ENCODE data around the gene TSSK6.

The TSSK6 gene

GRCh38 chr19:19530889-19531288 lies 15.5 kb upstream of the TSSK6 start:
- no peak for DNase-seq (ENCODE audit: low read depth)

GRCh38 chr19:19530423-19530804 lies 15.1 kb upstream of the TSSK6 start:
- no peak for DNase-seq (ENCODE audit: low read depth)

GRCh38 chr19:19529783-19530422 lies 14.6 kb upstream of the TSSK6 start:
- DNase-seq (ENCODE audit: low read depth) = no peak

- DNase-seq (ENCODE audit: low read depth) = no peak
Observed at GRCh38 chr19:19528721-19529490, 13.6 kb upstream of the TSSK6 start, which contains the start of gene YJEFN3. Gene YJEFN3 (plus strand): TSS chr19:19528911. CDS start chr19:19528933, 22 bp downstream.

GRCh38 chr19:19527674-19528625 lies 12.6 kb upstream of the TSSK6 start:
- no peak for DNase-seq (ENCODE audit: low read depth)

- no peak for DNase-seq (ENCODE audit: low read depth)
Observed at GRCh38 chr19:19527371-19527656, 12.0 kb upstream of the TSSK6 start.

- no peak for DNase-seq (ENCODE audit: low read depth)
Observed at GRCh38 chr19:19526581-19527370, 11.4 kb upstream of the TSSK6 start.

GRCh38 chr19:19525611-19526380 lies 10.4 kb upstream of the TSSK6 start:
- DNase-seq (ENCODE audit: low read depth) = no peak

- no peak for DNase-seq (ENCODE audit: low read depth)
Observed at GRCh38 chr19:19524053-19524452, 8.7 kb upstream of the TSSK6 start.

- no peak for DNase-seq (ENCODE audit: low read depth)
Observed at GRCh38 chr19:19523177-19523576, 7.8 kb upstream of the TSSK6 start.

- DNase-seq (ENCODE audit: low read depth) = no peak
Observed at GRCh38 chr19:19520989-19521388, 5.6 kb upstream of the TSSK6 start.

GRCh38 chr19:19517235-19517619 lies 1.9 kb upstream of the TSSK6 start:
- no peak for DNase-seq (ENCODE audit: low read depth)

- peak; percentile 88 for DNase-seq (ENCODE audit: low read depth)
Observed at GRCh38 chr19:19515642-19516519, 533 bp upstream of the TSSK6 start, which contains the start of gene NDUFA13. Gene NDUFA13 (plus strand): TSS chr19:19516225. CDS start chr19:19516239, 14 bp downstream.

- DNase-seq (ENCODE audit: low read depth) = no peak
Observed at GRCh38 chr19:19514215-19514657, 1.1 kb downstream of the TSSK6 start.

- DNase-seq (ENCODE audit: low read depth) = no peak
Observed at GRCh38 chr19:19513682-19514081, 1.7 kb downstream of the TSSK6 start.

GRCh38 chr19:19510432-19510831 lies 4.9 kb downstream of the TSSK6 start:
- no peak for DNase-seq (ENCODE audit: low read depth)

GRCh38 chr19:19508217-19508616 lies 7.1 kb downstream of the TSSK6 start:
- DNase-seq (ENCODE audit: low read depth) = no peak

- no peak for DNase-seq (ENCODE audit: low read depth)
Observed at GRCh38 chr19:19507354-19507753, 8.0 kb downstream of the TSSK6 start.

- no peak for DNase-seq (ENCODE audit: low read depth)
Observed at GRCh38 chr19:19506592-19506991, 8.8 kb downstream of the TSSK6 start.

All from T follicular helper cell (primary cell).